GM21367 (cell line): ENCODE data around the gene AKAP9.
"Not testable (repeated sequence)": the region's sequence is repeated elsewhere in the genome, so short reads cannot be mapped to it uniquely, and the experiment has no call there.

ENCODE experiments used
- ATAC-seq: cut with Tn5 transposase; IDR thresholded peaks from one replicate; pipeline ENCODE4 v1.9.1; 2021; ENCODE audit not compliant: unreplicated experiment

The AKAP9 gene

GRCh38 chr7:92002720-92003119 lies 62.1 kb downstream of the AKAP9 start:
- peak; percentile 55 for ATAC-seq

GRCh38 chr7:92006046-92006445 lies 65.4 kb downstream of the AKAP9 start:
- ATAC-seq = no peak

DNA sequence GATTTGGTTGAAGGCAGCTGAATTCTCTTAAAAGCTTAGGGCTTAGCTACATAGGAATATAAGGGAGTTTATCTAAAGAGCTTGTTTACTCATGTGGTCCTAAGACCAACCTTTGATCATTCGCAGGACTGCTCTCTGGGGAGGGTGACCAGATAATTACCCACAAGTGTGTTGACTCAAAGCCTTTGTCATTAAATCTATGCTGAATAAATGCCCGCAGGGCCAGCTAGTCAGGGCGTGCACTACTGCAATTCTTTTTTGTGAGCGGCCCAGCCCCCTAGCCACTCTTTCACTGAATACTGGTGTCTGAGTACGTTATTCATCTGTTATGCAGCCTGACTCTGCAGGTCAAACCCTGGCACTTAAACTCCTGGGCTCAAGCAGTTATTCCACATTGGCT lies 69.6 kb downstream of the AKAP9 start:
- ATAC-seq = no peak

GRCh38 chr7:92013611-92014010 lies 72.9 kb downstream of the AKAP9 start:
- no peak for ATAC-seq

GRCh38 chr7:92020636-92021035 lies 80.0 kb downstream of the AKAP9 start:
- no peak for ATAC-seq

DNA sequence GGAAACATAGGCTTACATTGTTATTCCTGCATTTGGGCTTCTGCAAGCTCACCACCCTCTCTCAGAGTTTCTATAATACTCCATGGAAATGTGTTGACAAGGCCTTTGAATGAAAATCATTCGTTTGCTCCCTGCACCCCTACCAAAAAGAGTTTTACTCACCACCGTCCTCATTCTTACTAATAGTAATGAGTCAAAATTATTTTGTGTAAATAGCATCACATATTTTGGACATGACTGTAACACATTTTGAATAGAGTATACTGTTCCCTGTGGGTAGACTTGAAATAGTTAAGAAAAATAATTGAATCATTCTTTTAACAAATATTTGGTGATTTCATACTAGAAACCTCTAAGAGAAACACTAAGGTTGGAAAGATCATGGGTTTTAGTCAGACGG lies 84.6 kb downstream of the AKAP9 start:
- no peak for ATAC-seq

DNA sequence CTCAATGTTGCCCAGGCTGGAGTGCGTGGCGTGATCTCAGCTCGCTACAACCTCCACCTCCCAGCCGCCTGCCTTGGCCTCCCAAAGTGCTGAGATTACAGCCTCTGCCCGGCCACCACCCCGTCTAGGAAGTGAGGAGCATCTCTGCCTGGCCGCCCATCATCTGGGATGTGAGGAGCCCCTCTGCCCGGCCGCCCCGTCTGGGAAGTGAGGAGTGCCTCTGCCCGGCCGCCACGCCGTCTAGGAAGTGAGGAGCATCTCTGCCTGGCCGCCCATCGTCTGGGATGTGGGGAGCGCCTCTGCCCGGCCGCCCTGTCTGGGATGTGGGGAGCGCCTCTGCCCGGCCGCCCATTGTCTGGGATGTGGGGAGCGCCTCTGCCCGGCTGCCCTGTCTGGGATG lies 86.0 kb downstream of the AKAP9 start:
- not testable (repeated sequence) for ATAC-seq

DNA sequence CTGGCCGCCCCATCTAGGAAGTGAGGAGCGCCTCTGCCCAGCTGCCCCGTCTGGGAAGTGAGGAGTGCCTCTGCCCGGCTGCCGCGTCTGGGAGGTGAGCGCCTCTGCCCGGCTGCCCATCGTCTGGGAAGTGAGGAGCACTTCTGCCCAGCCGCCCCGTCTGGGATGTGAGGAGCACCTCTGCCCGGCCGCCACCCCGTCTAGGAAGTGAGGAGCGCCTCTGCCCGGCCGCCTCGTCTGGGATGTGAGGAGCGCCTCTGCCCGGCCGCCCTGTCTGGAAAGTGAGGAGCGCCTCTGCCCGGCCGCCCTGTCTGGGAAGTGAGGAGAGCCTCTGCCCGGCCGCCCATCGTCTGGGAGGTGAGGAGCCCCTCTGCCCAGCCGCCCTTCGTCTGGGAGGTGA lies 86.5 kb downstream of the AKAP9 start:
- ATAC-seq = not testable (repeated sequence)

- ATAC-seq = no peak
Observed at GRCh38 chr7:92028226-92028625, 87.6 kb downstream of the AKAP9 start.

DNA sequence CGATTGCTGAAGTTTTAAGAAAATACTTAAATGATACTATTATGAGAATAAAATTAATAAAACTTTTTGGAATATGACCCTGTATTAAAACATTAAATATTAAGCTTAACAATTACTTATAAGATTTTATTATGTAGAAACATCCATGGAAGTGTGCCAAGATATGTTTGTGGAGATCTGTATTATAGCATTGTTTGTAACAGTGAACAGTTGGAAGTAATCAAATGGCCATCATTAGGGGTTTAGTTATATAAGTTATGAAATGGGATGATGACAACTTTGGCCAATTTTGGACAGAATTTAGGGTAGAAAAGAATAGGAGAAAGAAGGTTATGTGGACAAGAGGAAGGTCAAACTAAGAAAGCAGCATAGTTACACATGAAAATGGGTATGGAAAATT lies 88.0 kb downstream of the AKAP9 start:
- no peak for ATAC-seq

DNA sequence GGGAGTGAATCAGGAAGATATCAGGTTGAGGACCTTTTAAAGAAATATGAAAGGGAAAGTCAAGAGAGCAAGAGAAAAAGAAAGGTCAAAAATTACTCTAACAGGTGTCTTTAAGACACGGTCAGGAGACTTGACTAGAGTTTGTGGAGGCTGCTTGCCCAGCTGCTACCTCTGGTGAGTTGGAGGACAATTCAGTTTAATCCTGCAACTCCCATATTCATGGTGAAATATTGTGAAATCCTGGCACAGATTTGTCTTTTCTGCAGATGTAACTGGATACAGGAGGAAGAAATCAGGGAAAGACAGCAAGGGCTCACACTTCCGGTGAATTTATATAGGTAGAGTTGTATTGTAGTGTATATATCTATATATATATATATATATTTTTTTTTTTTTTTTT lies 93.5 kb downstream of the AKAP9 start:
- no peak for ATAC-seq

DNA sequence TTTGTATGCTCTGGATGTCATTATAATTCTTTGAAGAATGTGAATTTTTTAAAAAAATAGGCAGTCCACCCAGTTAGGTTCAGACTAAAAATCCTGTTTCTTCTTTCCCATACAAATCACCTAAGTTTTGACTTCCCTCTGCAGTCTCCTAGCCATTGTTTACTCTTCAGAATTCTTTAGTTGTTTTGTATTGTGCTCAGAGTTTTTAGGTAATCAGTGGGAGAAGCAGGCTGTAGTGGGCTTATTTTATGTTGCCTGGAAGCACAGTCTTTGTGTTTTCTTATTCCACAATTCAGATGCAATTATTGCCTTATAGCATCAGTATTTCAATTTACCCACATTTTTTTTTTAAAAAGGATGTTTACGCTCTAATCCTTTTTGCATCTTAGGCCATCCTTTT lies 94.9 kb downstream of the AKAP9 start:
- ATAC-seq = no peak

- ATAC-seq = no peak
Observed at GRCh38 chr7:92039900-92040299, 99.2 kb downstream of the AKAP9 start.

GRCh38 chr7:92042056-92042737 lies 101.5 kb downstream of the AKAP9 start:
- no peak for ATAC-seq

- ATAC-seq = no peak
Observed at GRCh38 chr7:92043098-92043497, 102.4 kb downstream of the AKAP9 start.

DNA sequence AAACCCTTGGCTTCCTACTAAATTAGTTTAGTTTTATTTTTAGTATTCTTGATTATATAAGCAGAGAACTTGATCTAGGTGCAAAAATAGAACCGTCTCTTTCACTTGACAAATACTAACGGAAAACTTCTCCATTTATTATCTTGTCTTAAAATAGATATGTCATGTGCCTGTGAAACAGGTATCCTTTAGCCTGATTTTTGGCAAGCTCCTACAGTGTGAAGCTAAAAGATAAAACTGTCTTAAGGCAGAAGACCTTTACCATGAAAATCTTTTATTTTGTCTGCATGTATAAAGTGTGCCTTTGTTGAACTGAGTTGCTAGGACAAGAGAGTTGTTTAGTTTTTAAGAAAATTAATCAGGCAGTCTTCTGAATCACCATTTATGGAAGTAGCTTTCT lies 103.0 kb downstream of the AKAP9 start:
- no peak for ATAC-seq

DNA sequence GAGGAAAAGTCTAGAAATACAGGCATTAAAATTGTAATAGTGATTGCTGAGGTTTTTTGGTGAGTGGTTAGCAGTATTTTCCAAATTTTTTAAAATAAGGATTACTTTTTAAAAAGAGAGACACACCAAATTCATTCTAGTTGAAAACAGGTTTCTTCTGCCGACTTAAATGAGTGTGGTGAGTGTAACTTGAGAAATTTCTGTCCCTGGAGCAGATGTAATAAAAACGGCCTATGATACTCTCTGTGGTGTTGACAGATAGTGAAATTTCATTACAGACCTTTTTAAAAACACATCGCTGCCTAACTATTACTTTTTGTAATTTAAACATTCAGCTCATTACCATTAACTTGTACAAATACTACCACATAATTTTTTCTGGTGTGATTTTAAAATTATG lies 103.5 kb downstream of the AKAP9 start:
- ATAC-seq = no peak

GRCh38 chr7:92044940-92045339 lies 104.3 kb downstream of the AKAP9 start:
- ATAC-seq = no peak

DNA sequence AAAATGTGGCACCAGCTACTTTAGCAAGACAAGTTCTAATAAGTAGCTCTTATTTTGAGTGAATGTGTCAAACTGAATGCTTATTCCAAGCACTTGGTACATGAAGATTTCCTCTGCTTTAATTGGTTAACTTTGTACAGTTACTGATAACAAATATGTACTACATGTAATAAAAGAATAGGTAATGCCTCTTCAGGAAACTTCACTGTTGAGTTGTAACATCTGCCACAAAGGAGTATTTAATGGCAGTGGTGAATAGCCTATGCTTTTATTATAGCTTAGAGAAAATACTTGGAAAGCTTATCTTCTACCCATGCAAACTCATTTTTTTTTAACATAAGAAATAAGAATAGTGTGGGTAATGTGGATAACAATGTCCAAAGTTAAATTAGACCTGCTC lies 111.0 kb downstream of the AKAP9 start:
- ATAC-seq = no peak

GRCh38 chr7:92052159-92052558 lies 111.5 kb downstream of the AKAP9 start:
- no peak for ATAC-seq

DNA sequence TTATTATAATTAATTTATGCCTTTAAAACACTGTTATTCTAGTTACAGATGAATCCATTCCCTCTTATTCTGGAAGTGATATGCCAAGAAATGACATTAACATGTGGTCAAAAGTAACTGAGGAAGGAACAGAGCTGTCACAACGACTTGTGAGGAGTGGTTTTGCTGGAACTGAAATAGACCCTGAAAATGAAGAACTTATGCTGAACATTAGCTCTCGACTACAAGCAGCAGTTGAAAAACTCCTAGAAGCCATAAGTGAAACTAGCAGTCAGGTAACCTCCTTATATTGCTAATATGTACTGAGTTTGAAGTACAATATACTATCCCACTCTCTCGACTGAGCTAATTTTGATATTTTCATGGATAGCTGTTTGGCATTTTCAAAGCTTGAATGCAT lies 112.0 kb downstream of the AKAP9 start:
- ATAC-seq = no peak

- no peak for ATAC-seq
Observed at GRCh38 chr7:92053312-92053711, 112.7 kb downstream of the AKAP9 start.

DNA sequence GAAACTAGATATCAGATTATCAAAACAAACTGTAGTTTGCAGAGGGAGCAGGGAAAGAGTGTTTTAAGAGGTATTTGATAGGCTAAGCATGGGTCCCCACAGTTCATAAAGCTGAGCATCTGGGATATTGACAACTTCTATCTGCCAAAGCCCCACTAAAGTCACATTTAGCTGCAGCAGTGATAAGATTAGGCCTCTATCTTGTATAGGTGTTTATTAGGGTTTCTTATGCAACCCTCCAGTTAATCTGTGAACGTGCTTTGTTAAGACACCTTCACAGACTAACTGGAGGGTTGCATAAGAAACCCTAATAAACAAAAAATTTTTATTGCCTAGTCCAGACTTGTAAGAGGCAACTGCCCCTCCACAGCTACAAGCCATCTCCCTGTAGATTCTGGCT lies 115.6 kb downstream of the AKAP9 start:
- no peak for ATAC-seq
